NCI-H748 (cell line): ENCODE measurements around the gene ASIC1.

Experiments used
- DNase-seq: peaks from one replicate; lab custom pipeline; 2025; ENCODE audit not compliant: unreplicated experiment; lab: John Stamatoyannopoulos, UW

ASIC1 gene

DNA sequence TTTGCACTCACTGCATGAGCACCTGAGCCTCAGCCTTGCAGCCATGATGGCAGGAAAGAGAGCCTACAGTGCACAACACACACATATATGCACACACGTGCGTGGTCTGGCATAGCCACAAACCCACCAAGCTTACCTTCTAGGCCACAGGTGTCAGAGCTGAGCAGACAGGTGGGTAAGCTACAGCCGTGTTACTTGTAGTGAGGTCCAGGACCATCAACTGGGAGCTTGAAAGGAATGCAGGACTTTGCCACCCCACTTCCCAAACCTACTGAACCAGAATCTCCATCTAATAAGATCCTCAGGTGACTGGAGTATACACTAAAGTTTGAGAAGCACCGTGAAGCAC lies 2.7 kb downstream of the ASIC1 start:
- no peak for DNase-seq

- no peak for DNase-seq
These were observed 3.8 kb downstream of the ASIC1 start for GRCh38 chr12:50061171-50061570.

- no peak for DNase-seq
These were observed 4.7 kb downstream of the ASIC1 start for GRCh38 chr12:50061946-50062686.

DNA sequence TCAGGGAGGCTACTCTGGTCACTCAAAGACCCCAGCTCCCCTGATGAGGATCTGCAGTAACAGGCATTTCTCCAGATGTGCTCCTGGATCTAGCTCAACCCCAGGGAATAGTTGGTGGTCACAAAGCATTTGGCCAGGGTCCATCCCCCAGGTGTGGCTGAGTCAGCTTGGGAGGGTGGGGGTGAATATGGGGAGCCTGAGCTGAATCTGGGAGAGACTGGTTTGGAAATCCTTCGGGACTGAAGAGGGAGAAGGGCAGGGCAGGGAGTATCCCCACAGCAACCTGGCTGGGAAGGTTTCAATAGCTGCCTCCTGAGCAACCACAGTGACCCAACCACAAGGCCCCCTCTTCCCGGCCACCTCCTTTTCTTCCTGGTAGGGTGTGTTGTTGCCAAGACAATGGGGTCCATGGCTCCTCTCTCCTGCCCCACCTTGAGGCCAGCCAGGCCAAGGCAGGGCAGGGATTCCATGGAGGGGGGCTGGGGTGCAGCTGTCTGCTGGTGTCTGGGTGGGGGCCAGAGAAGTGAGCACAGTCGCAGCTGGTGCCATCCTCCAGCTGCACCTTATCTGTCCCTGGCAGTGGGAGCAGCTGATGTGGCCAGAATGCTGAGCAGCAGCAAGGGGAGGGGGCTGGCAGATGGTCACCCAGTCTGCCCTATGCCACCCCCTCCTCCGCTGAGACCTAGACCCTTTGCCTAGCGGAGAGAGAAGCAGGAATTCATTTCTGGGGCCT lies 5.5 kb downstream of the ASIC1 start:
- DNase-seq, result no peak

DNA sequence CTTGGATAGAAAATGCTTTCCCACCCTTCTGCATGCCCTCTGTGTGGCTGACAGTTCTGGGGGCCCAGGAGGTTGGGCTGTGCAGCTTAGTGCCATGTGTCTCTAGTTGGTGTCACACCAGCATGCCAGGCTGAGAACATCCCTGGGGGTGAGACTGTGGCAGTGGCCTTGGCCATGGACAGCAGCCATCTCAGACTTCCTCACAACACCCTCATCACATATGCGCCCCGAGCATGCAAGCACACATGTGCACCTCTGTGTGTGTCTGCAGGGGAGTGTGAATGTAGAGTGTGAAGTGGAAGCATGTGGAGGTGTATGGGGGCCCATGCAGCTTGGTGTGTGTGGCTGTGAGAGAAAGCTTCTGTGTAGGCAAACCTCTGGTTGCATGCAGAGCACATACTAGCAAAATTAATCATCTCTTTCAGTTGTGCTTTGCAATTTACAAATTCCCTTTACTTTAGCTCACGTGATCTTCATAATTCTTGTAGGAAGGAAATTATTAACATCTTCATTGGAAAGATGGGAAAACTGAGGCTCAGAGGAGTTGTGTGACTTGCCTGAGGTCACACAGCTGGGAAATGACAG lies 8.4 kb downstream of the ASIC1 start:
- no peak for DNase-seq

- DNase-seq, result no peak
These were observed 9.0 kb downstream of the ASIC1 start for GRCh38 chr12:50066402-50066801.

- DNase-seq, result no peak
These were observed 11.7 kb downstream of the ASIC1 start for GRCh38 chr12:50069069-50069468.

- DNase-seq, result no peak
These were observed 12.1 kb downstream of the ASIC1 start for GRCh38 chr12:50069539-50069938.

DNA sequence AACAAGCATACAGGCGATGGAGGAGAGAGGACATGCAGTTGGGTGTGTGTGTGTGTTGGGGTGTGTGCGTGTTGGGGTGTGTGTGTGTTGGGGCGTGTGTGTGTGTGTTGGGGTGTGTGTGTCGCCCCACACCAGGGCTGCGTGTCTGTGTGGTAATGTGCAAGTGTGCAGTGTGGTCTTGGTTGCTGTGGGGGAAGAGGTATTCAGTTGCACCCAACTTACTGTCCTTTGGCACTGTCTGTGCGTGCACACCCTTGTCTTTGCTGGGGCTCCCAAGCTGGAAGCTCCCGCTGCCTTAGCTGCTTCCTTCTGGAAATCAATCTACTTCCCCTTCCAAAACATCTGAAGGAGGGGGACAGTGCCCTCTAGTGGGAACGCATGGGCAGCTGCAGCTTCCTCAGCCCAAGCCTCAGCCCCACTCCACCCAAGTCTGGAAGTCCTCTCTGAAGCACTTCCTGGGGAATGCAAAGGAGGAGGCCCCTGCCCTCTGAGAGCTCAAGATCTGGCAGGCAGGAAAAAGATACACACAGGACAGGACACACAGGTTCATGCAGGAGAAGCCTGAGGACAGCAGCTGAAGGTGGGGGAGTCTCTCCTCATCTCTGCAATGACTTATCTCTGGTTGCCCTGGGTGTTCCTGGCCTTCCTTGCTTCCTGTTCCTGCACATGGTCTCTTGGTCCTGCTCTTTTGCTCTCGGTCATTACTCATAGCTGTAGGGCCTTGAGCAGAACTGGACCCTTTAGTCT lies 13.1 kb downstream of the ASIC1 start:
- peak; percentile 69 for DNase-seq

DNA sequence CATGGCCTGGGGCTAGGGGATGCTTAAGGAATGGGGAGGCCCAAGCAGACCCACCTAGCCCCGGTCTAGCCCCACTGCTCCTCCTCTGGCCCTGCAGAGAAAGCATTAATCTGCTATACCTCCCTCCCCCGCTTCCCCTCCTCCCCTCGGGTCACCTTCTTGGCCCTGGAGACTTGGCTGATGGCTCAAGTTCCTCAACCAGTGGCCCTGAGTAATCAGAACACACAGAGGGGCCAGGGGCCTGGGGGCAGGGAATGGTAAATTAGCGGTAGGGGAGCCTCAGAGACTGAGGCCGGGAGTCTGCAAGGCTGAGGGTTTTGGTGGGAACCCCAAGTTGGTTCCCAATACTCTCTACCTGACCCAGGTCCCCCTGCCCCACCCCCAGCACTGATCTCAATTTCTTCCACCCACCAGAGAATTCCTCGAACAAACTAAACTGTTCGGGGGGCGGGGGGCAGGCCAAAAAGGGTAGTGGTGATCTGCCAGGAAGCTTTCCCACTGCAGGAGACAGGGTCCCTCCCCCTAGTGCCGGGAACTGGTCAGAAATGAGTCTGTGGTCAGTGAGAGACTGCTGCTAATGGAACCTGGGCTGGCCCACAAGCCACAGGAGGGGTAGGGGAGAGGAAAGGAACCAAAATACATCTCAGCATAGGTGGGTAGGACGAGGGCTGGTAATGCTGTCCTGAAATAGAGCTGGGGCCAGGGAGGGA lies 15.0 kb downstream of the ASIC1 start:
- no peak for DNase-seq

- no peak for DNase-seq
These were observed 15.8 kb downstream of the ASIC1 start for GRCh38 chr12:50073206-50073605.

DNA sequence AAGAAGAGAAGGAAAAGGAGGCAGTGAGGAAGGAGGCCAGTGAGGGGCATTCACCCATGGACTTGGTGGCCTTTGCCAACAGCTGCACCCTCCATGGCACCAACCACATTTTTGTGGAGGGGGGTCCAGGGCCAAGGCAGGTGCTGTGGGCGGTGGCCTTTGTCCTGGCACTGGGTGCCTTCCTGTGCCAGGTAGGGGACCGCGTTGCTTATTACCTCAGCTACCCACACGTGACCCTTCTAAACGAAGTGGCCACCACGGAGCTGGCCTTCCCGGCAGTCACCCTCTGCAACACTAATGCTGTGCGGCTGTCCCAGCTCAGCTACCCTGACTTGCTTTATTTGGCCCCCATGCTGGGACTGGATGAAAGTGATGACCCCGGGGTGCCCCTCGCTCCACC lies 16.3 kb downstream of the ASIC1 start:
- no peak for DNase-seq

DNA sequence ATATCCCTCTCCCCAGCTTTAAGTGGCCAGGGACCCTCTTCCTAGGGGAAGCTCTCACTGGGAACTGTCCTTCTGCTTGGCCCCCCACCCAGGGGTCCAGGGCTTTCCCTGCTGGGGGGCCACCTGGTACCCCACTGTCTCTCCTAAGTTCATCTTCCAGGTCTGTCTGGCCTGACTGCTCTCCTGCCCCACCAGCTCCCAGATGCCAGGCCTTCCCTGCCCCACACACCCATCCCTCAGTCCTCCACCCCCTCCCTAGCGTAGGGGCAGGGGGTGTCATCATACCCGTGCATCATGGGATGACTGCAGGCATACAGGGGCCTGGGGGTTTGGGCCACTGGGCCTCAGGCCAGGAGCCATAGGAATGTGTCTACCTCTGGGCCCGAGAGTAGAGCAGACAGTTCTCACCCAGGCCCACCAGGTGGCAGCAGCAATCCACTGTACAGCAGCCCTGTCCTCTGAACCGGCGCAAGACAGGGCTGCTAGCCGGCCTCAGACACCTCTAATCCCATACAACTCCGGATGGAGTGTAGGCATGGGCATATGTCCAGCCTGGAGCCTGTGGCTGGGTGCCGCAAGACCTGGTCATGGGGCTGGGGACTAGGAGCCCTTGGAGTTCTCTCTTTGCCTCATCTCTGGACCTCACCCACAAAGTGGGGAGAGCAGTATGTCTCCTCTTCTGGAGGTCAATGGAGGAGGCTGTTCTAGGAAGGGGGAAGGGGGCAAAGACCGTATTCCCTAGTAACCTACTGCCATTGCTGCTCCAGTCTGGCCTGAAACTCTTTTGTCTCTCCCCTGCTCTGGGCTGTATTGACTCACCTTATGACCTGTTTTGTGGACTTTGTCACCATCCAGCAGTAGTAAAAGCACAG lies 17.8 kb downstream of the ASIC1 start:
- DNase-seq, result peak; percentile 69

DNA sequence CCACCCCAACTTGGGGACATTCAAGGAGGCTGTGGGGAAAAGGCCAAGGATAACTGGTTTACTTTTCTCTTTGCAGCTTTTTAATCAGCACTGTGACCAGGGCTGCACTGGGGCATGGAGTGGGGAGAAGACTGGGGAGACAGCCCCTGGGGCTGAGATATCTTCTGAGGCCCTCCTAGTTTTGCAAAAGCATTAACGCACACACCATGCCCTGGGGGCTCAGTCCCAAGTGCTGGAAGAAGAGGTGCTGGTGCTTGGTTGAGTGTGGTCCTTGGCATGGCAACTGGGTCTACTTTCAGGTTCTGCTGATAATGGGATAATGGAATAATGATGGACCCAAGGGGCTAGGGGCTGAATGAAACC lies 18.4 kb downstream of the ASIC1 start:
- DNase-seq, result no peak

GRCh38 chr12:50077099-50077498 lies 19.7 kb downstream of the ASIC1 start:
- DNase-seq, result no peak

DNA sequence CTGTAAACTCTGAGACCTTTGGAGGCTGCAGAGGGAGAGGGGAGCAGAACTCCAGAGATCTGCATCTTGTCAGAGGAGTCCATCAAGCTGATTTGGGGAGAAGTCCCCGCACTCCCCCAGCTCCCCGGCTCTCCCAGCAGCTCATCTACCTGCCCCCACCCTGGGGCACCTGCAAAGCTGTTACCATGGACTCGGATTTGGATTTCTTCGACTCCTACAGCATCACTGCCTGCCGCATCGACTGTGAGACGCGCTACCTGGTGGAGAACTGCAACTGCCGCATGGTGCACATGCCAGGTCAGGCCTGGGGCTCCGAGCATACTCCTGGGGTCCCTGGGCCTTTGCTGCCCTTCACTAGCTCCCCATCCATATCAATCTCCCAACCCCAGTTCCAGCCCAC lies 20.9 kb downstream of the ASIC1 start:
- no peak for DNase-seq

DNA sequence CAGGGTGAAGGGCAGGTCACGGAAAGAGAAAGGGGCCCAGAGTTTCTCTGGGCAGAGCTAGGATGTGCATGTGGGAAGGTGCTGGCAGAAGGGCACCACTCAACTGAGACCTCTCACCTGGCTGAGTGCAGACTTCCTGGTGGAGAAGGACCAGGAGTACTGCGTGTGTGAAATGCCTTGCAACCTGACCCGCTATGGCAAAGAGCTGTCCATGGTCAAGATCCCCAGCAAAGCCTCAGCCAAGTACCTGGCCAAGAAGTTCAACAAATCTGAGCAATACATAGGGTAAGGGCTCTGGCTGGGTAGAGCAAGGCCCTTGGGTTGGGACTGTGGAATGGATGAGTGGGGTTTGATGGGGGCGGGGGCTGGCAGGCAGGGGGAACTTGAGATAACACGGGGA lies 22.4 kb downstream of the ASIC1 start:
- no peak for DNase-seq

DNA sequence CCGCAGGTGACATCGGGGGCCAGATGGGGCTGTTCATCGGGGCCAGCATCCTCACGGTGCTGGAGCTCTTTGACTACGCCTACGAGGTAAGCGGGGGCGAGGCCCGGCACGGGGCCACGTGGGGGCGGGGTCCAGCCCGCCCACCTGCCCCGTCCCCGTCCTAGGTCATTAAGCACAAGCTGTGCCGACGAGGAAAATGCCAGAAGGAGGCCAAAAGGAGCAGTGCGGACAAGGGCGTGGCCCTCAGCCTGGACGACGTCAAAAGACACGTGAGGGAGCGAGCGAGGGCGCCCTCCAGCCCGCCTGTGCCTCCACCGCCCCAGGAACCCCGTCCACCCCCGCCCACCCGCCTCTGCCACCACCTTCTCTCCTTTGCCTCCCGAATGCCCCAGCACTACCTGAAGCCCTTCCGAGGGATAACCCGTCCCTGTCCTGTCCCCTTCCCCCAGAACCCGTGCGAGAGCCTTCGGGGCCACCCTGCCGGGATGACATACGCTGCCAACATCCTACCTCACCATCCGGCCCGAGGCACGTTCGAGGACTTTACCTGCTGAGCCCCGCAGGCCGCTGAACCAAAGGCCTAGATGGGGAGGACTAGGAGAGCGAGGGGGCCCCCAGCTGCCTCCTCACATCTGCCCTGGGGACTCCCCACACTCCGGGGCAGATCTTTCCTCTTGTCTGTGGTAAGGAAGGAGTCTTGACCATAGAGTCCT lies 23.9 kb downstream of the ASIC1 start:
- no peak for DNase-seq

DNA sequence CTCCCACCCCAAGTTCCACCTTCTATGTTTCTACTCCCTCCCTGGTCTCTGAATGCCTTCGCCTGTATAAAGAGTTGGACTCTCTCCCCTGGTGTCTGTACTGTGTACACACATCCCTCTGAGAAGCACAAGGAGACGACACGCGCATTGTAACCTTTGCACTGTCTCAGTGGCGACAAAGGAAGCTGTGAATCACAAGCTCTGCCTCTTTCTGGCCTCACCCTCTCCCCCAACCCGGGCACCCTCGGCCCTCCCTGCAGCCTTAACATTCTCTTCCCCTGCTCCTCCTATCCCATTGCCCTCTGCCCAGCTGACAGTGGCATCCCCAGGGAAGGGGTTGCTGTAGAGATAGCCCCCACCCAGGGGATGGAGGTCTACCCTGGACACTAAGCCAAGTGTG lies 25.2 kb downstream of the ASIC1 start:
- DNase-seq, result no peak

DNA sequence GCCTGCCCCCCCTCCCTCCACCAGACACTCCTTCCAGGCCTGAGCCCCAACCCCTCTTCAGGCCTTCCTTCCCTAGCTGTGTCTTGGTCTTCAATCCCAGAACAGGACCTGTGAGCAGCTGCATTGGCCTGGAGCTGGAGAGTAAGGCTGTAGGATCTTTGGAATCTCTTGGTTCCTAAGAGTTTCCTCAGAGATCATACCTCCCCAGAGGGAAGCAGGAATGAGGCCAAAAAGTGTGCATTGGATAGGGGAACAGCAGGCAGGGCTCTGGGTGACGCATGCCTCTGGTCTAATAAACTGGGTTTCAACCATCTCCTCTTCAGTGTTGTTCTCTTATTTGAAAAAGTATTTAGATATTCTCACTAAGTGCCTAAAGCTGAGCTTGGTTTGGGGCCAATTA lies 25.9 kb downstream of the ASIC1 start:
- no peak for DNase-seq
